HG03108 (cell line): Measurements from ENCODE around the gene ZNF587.
"Not testable (repeated sequence)": the region's sequence is repeated elsewhere in the genome, so short reads cannot be mapped to it uniquely, and the experiment has no call there.

Source experiments
- ATAC-seq: cut with Tn5 transposase; IDR thresholded peaks from one replicate; pipeline ENCODE4 v1.9.1; 2021; ENCODE audit warnings: moderate library complexity; ENCODE audit not compliant: unreplicated experiment

ZNF587 gene

GRCh38 chr19:57886046-57886445 is 36.4 kb downstream of the ZNF587 start:
- no peak for ATAC-seq

GRCh38 chr19:57887195-57887941 is 37.7 kb downstream of the ZNF587 start:
- ATAC-seq = no peak

- ATAC-seq = no peak
Observed at GRCh38 chr19:57888107-57888559, 38.5 kb downstream of the ZNF587 start.

GRCh38 chr19:57888560-57889231 is 39.0 kb downstream of the ZNF587 start, which contains the start of gene ZNF814:
Gene ZNF814, minus strand, starts transcription at chr19:57889037. Its CDS starts 235 bp downstream, at chr19:57888802.
- ATAC-seq = peak; percentile 83

- ATAC-seq = not testable (repeated sequence)
Observed at GRCh38 chr19:57890706-57891105, 41.0 kb downstream of the ZNF587 start.

- no peak for ATAC-seq
Observed at GRCh38 chr19:57900311-57900710, 50.7 kb downstream of the ZNF587 start.

GRCh38 chr19:57903618-57904184 is 54.0 kb downstream of the ZNF587 start:
- ATAC-seq = no peak

GRCh38 chr19:57905258-57905657 is 55.6 kb downstream of the ZNF587 start:
- ATAC-seq = no peak

- no peak for ATAC-seq
Observed at GRCh38 chr19:57907394-57907793, 57.7 kb downstream of the ZNF587 start.

GRCh38 chr19:57914531-57914930 is 64.9 kb downstream of the ZNF587 start:
- ATAC-seq = no peak
